GM21447 (cell line): Measurements from ENCODE around the gene AFP.

ENCODE experiments used
- ATAC-seq: cut with Tn5 transposase; IDR thresholded peaks from one replicate; pipeline ENCODE4 v1.9.1; 2021; ENCODE audit not compliant: unreplicated experiment

Gene AFP

DNA sequence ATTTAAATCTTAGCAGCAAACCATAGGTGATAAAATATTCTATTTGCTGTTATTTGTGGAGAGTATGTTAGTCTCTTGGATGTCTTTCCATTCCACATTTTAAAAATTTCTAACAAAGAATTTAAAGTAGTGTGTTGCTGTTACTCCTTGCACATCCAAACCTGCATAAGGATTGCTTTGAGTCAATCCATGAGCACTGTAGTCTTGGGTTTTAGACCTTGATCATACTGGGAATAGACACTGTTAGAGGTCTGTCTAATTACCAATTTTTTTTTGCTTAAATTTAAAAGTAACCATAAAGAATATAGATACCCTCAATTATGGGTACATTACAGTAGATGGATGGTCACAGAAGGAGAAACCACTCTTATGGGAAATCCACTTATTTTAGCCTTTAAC is 1.5 kb downstream of the AFP start:
- no peak for ATAC-seq

DNA sequence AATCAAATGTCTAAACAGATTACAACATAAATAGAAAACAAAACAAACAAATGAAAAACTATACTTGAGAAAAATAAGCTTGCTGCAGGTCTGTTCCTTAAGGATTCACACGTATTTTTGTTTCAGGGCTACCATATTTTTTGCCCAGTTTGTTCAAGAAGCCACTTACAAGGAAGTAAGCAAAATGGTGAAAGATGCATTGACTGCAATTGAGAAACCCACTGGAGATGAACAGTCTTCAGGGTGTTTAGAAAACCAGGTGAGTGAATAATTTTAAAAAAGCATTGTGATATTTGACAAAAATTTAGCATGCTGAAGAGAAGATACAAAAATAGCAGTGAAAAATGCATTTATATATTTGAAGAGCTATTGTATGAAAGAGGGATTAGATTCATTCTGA is 2.0 kb downstream of the AFP start:
- no peak for ATAC-seq

GRCh38 chr4:73438582-73439215 is 2.7 kb downstream of the AFP start:
- ATAC-seq, result no peak

GRCh38 chr4:73439445-73439844 is 3.4 kb downstream of the AFP start:
- ATAC-seq, result no peak

- ATAC-seq, result no peak
These were observed 4.0 kb downstream of the AFP start for GRCh38 chr4:73439991-73440390.

- no peak for ATAC-seq
These were observed 4.6 kb downstream of the AFP start for GRCh38 chr4:73440653-73441052.

- no peak for ATAC-seq
These were observed 6.3 kb downstream of the AFP start for GRCh38 chr4:73442275-73442674.

DNA sequence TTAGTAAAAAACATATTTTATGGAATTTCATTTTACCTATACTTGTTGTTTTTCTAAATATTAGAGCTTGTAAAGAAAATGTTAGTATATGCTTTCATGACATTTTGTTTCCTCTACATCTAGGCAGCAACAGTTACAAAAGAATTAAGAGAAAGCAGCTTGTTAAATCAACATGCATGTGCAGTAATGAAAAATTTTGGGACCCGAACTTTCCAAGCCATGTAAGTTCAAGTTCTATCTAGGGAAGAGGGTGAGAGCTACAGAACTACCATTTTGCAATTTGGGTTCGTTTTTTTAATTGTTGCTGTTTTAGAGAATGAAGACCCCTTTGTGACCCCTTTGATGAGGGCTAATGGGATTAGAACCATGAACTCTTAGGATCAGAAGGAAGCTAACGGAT is 7.2 kb downstream of the AFP start:
- ATAC-seq, result no peak

DNA sequence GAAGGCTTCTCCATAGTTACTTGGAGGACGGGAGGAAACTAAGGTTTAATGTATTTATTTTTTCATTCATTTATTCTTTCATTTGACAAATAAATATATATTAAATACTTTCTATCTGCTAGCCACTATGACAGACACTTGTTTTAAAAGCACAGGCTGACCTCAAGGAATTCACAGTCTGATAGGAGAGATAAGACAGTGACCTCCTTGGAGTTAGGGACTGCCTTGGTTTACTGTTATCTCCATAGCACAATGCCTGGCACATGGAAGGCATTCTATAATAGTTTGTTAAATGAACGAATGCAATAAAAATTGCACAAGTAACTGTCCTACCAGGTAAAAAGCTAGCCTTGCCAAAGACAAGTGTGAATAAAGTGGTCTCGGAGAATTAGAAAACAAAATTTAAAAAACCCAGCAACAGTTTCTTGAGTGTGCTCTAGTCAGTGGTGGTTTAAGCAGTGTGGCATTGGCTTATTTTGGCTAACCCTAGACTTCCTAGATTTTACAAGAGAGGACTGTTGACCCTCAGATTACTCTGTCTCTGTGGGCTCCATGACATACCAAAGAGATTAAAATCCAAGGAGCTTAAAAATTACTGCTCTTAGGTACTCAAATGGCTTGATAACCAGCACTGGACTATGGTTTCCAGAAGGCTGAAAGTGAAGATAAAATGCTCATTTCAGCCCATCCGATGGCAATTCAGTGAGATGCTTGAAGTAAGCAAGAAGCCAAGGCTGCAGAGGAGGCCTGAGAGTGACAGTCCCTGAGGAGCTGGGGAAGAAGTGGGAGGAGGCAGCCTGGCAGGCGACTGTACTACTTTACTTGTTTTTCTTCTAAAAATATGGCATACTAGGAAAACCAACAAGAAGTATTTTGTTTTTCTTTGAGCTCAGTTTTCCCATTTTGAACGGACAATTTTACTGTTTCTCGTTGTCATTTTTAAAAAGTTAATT is 9.6 kb downstream of the AFP start:
- ATAC-seq, result no peak

DNA sequence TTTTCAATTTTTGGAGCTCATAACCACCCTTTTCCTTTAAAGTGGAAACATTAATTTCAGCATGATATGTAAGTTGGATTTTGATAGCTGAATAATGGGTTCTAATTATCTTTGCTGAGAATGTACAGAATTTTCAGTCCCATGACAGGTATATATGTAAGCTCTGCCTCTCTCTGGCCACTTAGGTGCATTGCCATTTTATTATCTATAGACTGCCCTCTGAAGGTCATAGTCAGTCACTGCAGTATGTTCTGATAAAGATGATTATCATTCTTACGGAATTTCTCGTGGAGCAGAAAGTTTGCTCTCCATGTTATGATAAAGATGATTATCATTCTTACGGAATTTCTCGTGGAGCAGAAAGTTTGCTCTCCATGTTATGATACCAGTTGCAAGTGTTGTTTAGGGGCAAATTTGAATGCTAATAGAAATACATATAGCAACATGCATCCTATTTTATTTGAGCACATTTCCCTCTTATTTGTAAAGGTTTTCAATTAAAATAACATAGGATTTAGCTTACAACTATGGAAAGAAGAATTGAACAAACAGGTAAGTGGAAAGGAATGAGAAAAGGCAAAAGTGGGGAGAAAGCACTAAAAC is 10.4 kb downstream of the AFP start:
- peak; percentile 99 for ATAC-seq

GRCh38 chr4:73447671-73448070 is 11.7 kb downstream of the AFP start:
- no peak for ATAC-seq

GRCh38 chr4:73448448-73449203 is 12.6 kb downstream of the AFP start:
- no peak for ATAC-seq

DNA sequence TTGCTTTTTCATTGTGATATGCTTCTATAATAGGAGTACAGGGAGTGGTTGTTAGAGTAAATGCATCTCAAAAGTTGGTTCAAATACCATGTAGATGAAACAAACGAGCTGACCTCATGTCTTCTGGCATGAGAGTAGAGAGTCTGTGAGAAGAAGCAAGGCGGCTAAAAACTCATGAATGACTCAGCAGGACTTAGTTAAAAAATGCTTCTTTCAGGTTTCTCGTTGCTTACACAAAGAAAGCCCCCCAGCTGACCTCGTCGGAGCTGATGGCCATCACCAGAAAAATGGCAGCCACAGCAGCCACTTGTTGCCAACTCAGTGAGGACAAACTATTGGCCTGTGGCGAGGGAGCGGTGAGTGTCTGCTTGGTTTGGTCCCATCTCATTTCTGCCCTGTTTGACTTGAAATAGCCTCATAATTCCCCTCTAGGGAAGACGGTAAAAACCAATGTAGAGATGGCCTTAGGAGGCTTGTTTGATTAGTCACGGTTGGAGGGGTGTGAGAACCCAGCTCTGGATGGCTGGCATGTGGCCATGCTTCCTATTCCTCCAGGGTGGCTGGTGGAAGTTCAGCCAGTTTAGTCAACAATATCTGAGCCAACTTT is 14.5 kb downstream of the AFP start:
- no peak for ATAC-seq

DNA sequence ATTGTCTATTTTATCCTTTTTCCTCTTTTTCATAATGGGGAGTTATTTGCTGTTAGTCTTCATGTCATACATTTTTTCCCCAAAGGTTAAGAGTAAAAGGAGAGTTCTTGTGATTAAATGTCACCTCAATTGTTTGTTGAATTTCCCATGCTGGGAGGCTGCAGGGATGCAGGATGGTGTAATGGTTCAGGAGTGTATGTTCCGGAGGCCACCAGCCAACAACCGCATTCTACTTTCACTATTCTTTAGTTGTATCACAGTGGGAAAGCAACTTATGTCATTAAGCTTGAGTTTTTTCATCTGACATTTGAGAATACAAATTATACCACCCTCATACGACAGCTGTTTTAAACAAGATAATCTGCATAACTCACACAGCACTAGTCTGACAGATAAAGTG is 15.4 kb downstream of the AFP start:
- no peak for ATAC-seq

DNA sequence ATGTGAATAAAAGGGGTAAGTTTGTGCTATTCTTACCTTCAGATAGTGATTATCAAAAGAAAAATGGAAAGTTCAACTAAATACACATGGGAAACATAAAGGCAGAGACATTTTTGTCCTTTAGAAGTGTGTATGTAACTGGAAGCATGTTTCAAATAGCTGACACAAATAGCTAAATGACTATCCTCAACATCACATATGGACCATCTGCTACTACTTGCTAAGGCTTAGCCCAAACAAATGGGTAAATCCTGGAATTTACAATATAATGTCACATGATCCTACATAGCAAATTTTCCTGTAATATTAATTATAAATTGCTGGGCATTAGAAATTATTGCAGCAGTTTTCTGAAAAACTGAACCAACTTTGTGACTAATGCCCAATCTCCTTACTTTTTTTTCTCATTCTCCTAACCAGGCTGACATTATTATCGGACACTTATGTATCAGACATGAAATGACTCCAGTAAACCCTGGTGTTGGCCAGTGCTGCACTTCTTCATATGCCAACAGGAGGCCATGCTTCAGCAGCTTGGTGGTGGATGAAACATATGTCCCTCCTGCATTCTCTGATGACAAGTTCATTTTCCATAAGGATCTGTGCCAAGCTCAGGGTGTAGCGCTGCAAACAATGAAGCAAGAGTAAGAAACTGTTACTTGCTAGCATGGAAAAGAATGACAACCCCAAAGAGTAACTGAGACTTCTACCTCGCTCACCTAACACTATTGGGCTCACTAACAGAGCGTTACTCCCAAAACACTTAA is 16.1 kb downstream of the AFP start:
- ATAC-seq, result no peak

GRCh38 chr4:73452953-73453700 is 17.1 kb downstream of the AFP start:
- ATAC-seq, result no peak

DNA sequence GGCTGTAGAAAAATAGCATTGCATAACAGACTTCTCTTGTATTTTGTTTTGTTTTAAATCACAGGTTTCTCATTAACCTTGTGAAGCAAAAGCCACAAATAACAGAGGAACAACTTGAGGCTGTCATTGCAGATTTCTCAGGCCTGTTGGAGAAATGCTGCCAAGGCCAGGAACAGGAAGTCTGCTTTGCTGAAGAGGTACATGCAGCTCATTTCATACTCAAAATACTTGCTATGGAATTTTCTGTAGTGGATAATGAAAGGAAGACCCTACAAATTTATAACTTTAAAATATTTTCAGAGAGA is 17.6 kb downstream of the AFP start:
- no peak for ATAC-seq

GRCh38 chr4:73454920-73455319 is 18.9 kb downstream of the AFP start:
- ATAC-seq, result no peak

DNA sequence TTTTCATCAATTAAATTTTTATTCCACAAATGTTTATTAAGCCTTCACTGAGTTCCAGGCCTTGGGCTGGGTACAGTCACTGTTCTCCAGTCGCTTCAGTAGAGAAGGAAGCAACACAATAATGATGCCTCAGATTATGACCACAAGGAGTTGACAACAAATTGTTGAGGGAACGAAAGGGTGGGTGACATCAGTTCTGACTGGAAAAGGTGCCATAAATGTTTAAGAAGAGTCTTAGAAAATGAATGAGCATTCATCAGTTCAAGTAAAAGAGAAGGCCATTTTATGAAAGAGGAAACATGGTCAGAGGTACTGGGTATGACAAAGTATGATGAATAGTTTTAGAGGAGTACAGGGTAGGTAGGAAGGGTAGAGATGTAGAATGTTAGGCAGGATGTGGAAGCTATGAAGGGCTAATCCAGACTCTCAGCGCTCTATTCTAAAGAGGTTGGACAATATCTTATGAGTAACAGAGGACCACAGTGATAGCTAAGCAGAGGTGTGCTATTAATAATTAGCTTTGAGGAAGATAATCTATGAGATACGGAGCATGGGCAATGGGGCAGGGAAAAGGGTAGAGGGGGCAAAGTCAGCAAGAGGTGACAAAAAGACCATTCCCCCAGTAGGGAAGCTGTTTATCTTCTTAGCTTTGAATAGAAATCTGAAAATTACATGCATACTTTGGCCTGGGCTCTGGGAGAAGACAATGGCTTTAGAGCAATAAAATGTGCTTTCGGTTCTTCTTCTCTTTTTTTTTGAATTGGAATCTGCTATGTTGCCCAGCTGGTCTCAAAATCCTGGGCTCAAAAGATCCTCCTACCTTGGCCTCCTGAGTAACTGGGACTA is 20.4 kb downstream of the AFP start:
- ATAC-seq, result no peak
